NB4 (cell line): Measurements from ENCODE around the gene DUS2.

Source experiments
- CTCF ChIP-seq: IDR thresholded peaks from one replicate; pipeline ENCODE4 v1.5.1; 2012; ENCODE audit warnings: low read depth, low read length
- MAX ChIP-seq: IDR thresholded peaks from 2 replicates; pipeline ENCODE4 v1.6.1; 2011; ENCODE audit warnings: low read depth, low read length
- POLR2A ChIP-seq: IDR thresholded peaks from 2 replicates; pipeline ENCODE4 v1.6.1; 2011; ENCODE audit warnings: mild to moderate bottlenecking; ENCODE audit not compliant: insufficient read length; ENCODE audit errors: extremely low read depth

- TF ChIP-seq POLR2A (no peak), CTCF (no peak), MAX (no peak)
Measured at GRCh38 chr16:68094614-68094934, 71.5 kb downstream of the DUS2 start.
